ENCODE measurements around the gene OR1E2. TPM values are rescaled to one million over a fixed set of nuclear protein-coding genes. Genes with fewer than 3 reads are reported as not detected.
"Not testable (repeated sequence)": the region's sequence is repeated elsewhere in the genome, so short reads cannot be mapped to it uniquely, and the experiment has no call there.

The OR1E2 gene
- total RNA-seq, 4 donors from 2014 or later = not detected

DNA sequence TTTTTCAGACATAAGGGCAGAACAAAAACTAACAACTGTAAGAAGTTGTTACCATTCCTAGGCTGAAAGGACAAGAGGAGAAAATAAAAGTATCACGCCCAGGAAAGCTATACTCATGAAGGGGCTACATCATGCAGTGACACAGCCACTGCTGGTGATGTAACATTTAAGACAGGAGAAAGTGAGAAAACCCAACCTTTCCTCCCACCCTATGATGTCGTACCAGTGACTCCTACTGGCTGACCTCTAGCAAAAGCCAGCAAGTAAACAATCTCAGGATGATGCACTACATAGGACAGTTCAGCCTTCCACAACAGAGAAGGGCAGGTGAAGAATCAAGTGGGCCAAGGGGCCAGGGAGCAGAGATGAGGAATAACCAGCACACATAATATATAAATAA lies 14.0 kb upstream of the OR1E2 start:
- Histone ChIP-seq H3K4me1 (peaks cover 0 to 5% (median 0%) of the 10 kb centered on the region in 4 donors), H3K27me3 (no peaks in the 10 kb centered on the region), H3K4me3 (no peak overlapping the region), H3K36me3 (no peaks in the 10 kb centered on the region), H3K9me3 (no peaks in the 10 kb centered on the region), H3K27ac (peak overlapping the region in 2 of 4 donors; percentile 14 to 44)
- DNase-seq = no peak
- no peak for TF ChIP-seq POLR2A (IDR thresholded peaks at IDR 0.05)
- TF ChIP-seq CTCF (IDR thresholded peaks at IDR 0.05) = peak in 2 of 6 experiments; percentile 11 to 15

- DNase-seq = no peak
- Histone ChIP-seq H3K27ac (no peak overlapping the region), H3K4me3 (no peak overlapping the region), H3K27me3 (no peaks in the 10 kb centered on the region), H3K36me3 (no peaks in the 10 kb centered on the region), H3K4me1 (no peaks in the 10 kb centered on the region), H3K9me3 (no peaks in the 10 kb centered on the region)
- no peak for TF ChIP-seq CTCF (IDR thresholded peaks at IDR 0.05)
- TF ChIP-seq POLR2A (IDR thresholded peaks at IDR 0.05) = no peak
Observed at GRCh38 chr17:3440451-3440850, 6.8 kb upstream of the OR1E2 start.

- H3K27me3 ChIP-seq = no peaks in the 10 kb centered on the region
- H3K36me3 ChIP-seq = no peaks in the 10 kb centered on the region
- no peak for TF ChIP-seq POLR2A (IDR thresholded peaks at IDR 0.05)
- no peak for TF ChIP-seq CTCF (IDR thresholded peaks at IDR 0.05)
- no peaks in the 10 kb centered on the region for H3K4me1 ChIP-seq
- H3K4me3 ChIP-seq = no peak overlapping the region
- no peak for DNase-seq
- no peaks in the 10 kb centered on the region for H3K9me3 ChIP-seq
- H3K27ac ChIP-seq = no peak overlapping the region
Observed at GRCh38 chr17:3438368-3438767, 4.7 kb upstream of the OR1E2 start.

DNA sequence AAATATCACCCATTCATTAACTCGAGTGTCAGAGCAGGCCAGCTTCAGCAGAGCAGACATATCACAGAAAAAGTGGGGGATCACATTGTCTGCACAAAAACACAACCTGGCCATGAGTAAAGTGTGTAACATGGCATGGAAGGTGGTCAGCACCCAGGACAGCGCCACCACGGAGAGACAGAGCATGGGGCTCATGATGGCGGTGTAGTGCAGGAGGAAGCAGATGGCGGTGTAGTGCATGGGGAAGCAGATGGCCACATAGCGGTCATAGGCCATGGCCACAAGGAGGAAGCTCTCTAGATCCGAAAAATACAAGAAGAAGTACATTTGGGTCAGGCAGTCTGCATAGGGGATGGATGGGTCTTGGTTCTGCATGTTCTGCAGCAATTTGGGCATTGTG lies 426 bp downstream of the OR1E2 start:
- H3K4me1 ChIP-seq, H3K27me3 ChIP-seq, H3K27ac ChIP-seq, H3K4me3 ChIP-seq, H3K9me3 ChIP-seq, DNase-seq, H3K36me3 ChIP-seq: not testable (repeated sequence)

- Histone ChIP-seq H3K9me3 (no peaks in the 10 kb centered on the region), H3K4me3 (no peak overlapping the region)
Observed at GRCh38 chr17:3418222-3418621, 15.4 kb downstream of the OR1E2 start.

DNA sequence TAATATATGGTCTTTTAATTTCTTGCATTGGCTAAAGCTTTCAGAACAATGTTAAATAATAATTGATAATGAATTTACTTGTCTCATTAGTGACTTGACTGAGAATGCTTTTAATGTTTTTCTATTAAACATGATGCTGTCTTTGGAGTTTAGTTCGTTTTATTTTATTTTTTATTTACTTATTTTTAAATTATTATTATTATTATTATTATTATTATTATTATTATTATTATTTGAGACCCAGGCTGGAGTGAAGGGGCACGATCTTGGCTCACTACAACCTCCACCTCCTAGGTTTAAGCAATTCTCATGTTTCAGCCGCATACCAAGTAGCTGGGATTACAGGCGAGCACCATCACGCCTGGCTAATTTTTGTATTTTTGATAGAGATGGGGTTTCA lies 18.0 kb downstream of the OR1E2 start:
- Histone ChIP-seq H3K27me3 (no peaks in the 10 kb centered on the region), H3K9me3 (no peaks in the 10 kb centered on the region), H3K36me3 (no peaks in the 10 kb centered on the region), H3K4me1 (no peaks in the 10 kb centered on the region), H3K4me3 (no peak overlapping the region), H3K27ac (no peak overlapping the region)
- TF ChIP-seq POLR2A (IDR thresholded peaks at IDR 0.05) = no peak
- no peak for TF ChIP-seq CTCF (IDR thresholded peaks at IDR 0.05)
- no peak for DNase-seq

More at GRCh38 chr17:3418222-3418621, 15.4 kb downstream of the OR1E2 start:
- no peaks in the 10 kb centered on the region for H3K4me1 ChIP-seq
- no peaks in the 10 kb centered on the region for H3K36me3 ChIP-seq
- no peaks in the 10 kb centered on the region for H3K27me3 ChIP-seq
- no peak for DNase-seq
- TF ChIP-seq CTCF (IDR thresholded peaks at IDR 0.05) = no peak
- TF ChIP-seq POLR2A (IDR thresholded peaks at IDR 0.05) = no peak
- no peak overlapping the region for H3K27ac ChIP-seq

DNA sequence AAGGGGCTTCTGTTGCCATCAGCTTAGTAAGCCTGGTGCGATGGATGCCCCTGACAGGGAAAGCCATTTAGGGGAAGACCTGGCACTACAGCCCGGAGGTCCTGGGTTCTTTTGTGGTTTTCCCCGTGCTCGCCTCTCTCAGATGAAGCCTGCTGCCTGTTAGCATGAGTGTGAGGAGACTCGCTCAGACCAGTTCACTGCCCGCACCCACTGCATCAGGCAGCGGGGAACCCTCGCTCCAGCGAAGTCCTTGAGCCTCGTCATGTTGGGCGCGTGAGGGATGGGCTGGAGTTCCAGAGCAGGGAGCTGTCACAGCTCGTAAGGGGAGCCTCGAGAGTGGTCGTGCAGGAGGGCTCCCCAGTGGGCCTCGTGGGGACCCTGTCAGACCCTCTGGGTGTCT lies 21.4 kb downstream of the OR1E2 start:
- DNase-seq, H3K27ac ChIP-seq, H3K9me3 ChIP-seq, H3K4me1 ChIP-seq, H3K27me3 ChIP-seq, H3K36me3 ChIP-seq, H3K4me3 ChIP-seq: not testable (repeated sequence)

Measured in Peyer's patch (tissue), 4 donors.